Hepatocyte (in vitro differentiated cells): ENCODE measurements around the gene SSH3.

ENCODE experiments used
- EZH2 ChIP-seq: fragments of 200-600 bp; sonication (generic); IDR thresholded peaks from 2 replicates; pipeline ENCODE4 v1.6.1; 2016; ENCODE audit warnings: antibody characterized with exemption, mild to moderate bottlenecking, borderline replicate concordance
- EZH2phosphoT487 ChIP-seq: fragments of 200-600 bp; sonication (generic); IDR thresholded peaks from one replicate; pipeline ENCODE4 v1.6.1; 2018; ENCODE audit warnings: antibody characterized with exemption, mild to moderate bottlenecking, low read depth, moderate library complexity; ENCODE audit not compliant: unreplicated experiment, severe bottlenecking
- TF ChIP-seq, protein P1 (sequence below): fragments of 200-600 bp; sonication (generic); IDR thresholded peaks from 2 replicates; pipeline ENCODE4 v1.5.1; 2016; ENCODE audit warnings: antibody characterized with exemption, mild to moderate bottlenecking; ENCODE audit not compliant: poor library complexity

GRCh38 chr11:67299471-67300191 is 3.7 kb upstream of the SSH3 start:
- TF ChIP-seq, protein P1, sequence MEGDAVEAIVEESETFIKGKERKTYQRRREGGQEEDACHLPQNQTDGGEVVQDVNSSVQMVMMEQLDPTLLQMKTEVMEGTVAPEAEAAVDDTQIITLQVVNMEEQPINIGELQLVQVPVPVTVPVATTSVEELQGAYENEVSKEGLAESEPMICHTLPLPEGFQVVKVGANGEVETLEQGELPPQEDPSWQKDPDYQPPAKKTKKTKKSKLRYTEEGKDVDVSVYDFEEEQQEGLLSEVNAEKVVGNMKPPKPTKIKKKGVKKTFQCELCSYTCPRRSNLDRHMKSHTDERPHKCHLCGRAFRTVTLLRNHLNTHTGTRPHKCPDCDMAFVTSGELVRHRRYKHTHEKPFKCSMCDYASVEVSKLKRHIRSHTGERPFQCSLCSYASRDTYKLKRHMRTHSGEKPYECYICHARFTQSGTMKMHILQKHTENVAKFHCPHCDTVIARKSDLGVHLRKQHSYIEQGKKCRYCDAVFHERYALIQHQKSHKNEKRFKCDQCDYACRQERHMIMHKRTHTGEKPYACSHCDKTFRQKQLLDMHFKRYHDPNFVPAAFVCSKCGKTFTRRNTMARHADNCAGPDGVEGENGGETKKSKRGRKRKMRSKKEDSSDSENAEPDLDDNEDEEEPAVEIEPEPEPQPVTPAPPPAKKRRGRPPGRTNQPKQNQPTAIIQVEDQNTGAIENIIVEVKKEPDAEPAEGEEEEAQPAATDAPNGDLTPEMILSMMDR, result no peak
- TF ChIP-seq EZH2, result no peak
- TF ChIP-seq EZH2phosphoT487, result no peak
